Osteocyte (in vitro differentiated cells): Measurements from ENCODE around the gene NRGN. TPM values are rescaled to one million over a fixed set of nuclear protein-coding genes. Genes with fewer than 3 reads are reported as not detected.

Experiments used
- DNase-seq: peaks from one replicate; pipeline ENCODE4 v3.0.0; 2021; ENCODE audit warnings: mixed read lengths; ENCODE audit not compliant: unreplicated experiment; ENCODE audit errors: extremely low spot score
- H3K27ac Mint-ChIP-seq: one replicate; pipeline ENCODE4 v1.8.0; 2021; ENCODE audit warnings: mild to moderate bottlenecking, mixed read lengths; ENCODE audit not compliant: unreplicated experiment
- H3K27me3 Mint-ChIP-seq: one replicate; pipeline ENCODE4 v1.8.0; 2021; ENCODE audit warnings: mixed read lengths; ENCODE audit not compliant: unreplicated experiment
- H3K36me3 Mint-ChIP-seq: one replicate; pipeline ENCODE4 v1.8.0; 2021; ENCODE audit warnings: mixed read lengths; ENCODE audit not compliant: unreplicated experiment
- H3K4me1 Mint-ChIP-seq: one replicate; pipeline ENCODE4 v1.8.0; 2021; ENCODE audit warnings: mixed read lengths; ENCODE audit not compliant: unreplicated experiment
- H3K4me3 Mint-ChIP-seq: one replicate; pipeline ENCODE4 v1.8.0; 2021; ENCODE audit warnings: mild to moderate bottlenecking, moderate library complexity, mixed read lengths; ENCODE audit not compliant: unreplicated experiment
- H3K9me3 Mint-ChIP-seq: one replicate; pipeline ENCODE4 v1.8.0; 2021; ENCODE audit warnings: mixed read lengths; ENCODE audit not compliant: unreplicated experiment
- total RNA-seq: library from RNA; stranded (reverse); gene quantifications from 2 replicates; pipeline ENCODE4 v1.2.1, GENCODE V29; 2021
- TF ChIP-seq, protein P1 (sequence below): fragments of 200-600 bp; sonication (generic); IDR thresholded peaks from 2 replicates; pipeline ENCODE4 v1.5.0; 2021; ENCODE audit warnings: antibody characterized with exemption, mild to moderate bottlenecking, moderate library complexity

The NRGN gene
- total RNA-seq, 1 donor from 2014 or later: 0.97 TPM

DNA sequence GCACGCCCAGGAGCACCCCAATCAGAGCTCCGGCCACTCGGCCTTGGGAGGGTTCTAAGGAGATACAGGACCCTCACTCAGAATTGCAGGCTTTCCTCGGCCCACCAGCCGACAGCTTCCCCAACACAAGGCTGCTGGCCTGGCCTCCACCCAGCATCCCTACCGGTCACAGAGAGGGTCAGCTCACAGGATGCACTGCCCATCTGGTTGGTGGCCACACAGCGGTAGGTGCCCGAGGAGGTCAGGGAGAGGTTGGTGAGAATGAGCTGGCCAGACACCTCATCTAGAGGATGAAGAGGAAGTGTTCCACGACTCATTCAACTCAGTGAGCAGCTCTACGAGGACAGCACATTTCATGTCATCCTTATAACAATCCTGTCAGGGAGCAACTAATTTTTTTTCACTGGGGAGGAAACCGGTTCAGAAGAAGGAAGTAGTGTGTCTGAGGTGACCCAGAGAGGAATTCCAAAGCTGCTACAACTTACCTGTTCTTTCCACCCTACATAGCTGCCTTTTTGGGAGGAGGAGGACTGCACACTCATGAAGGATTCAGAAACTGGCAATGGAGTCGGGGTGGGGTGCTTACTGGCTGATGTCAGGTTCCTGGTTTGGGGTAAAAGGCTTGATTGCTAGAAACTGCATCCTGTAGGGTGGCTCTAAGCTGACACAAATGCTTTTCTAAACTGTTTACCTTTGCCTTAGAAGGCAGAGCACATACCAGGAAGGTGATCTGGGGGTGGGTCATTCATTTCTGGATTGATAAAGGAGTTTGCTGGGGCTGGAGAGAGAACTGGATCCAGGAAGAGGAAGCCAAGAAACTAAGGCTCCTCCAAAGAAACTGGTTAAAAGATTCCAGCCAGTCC, 9.0 kb downstream of the NRGN start:
- no peak overlapping the region for H3K27ac Mint-ChIP-seq
- DNase-seq: no peak
- H3K4me3 Mint-ChIP-seq: no peak overlapping the region
- no peaks in the 10 kb centered on the region for H3K36me3 Mint-ChIP-seq
- H3K27me3 Mint-ChIP-seq: peaks cover 26% of the 10 kb centered on the region
- H3K9me3 Mint-ChIP-seq: no peaks in the 10 kb centered on the region
- peaks cover 9% of the 10 kb centered on the region for H3K4me1 Mint-ChIP-seq
- TF ChIP-seq, protein P1, sequence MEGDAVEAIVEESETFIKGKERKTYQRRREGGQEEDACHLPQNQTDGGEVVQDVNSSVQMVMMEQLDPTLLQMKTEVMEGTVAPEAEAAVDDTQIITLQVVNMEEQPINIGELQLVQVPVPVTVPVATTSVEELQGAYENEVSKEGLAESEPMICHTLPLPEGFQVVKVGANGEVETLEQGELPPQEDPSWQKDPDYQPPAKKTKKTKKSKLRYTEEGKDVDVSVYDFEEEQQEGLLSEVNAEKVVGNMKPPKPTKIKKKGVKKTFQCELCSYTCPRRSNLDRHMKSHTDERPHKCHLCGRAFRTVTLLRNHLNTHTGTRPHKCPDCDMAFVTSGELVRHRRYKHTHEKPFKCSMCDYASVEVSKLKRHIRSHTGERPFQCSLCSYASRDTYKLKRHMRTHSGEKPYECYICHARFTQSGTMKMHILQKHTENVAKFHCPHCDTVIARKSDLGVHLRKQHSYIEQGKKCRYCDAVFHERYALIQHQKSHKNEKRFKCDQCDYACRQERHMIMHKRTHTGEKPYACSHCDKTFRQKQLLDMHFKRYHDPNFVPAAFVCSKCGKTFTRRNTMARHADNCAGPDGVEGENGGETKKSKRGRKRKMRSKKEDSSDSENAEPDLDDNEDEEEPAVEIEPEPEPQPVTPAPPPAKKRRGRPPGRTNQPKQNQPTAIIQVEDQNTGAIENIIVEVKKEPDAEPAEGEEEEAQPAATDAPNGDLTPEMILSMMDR: no peak

DNA sequence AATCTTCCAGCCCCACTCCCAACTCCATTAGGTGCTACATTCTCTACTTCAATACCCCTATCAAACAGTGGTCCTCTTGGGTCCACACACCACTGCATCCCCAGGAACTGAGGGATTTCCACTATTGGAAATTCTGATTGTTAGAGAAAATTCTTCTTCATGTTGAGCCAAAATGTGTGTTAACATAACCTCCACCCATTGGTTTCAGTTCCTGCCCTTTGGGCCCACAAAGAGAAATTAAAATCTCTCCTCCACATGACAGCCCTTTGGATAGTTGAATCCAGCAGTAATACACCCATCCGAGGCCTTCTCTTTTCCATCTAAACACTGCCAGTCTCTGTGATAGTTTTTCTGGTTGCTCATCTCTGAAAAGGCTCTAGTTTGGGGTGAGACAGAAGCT, 10.2 kb downstream of the NRGN start:
- no peak overlapping the region for H3K4me3 Mint-ChIP-seq
- no peak for DNase-seq
- no peak overlapping the region for H3K27ac Mint-ChIP-seq
- no peaks in the 10 kb centered on the region for H3K9me3 Mint-ChIP-seq
- no peaks in the 10 kb centered on the region for H3K36me3 Mint-ChIP-seq
- TF ChIP-seq, protein P1: no peak
- peaks cover 24% of the 10 kb centered on the region for H3K27me3 Mint-ChIP-seq
- H3K4me1 Mint-ChIP-seq: peaks cover 15% of the 10 kb centered on the region

DNA sequence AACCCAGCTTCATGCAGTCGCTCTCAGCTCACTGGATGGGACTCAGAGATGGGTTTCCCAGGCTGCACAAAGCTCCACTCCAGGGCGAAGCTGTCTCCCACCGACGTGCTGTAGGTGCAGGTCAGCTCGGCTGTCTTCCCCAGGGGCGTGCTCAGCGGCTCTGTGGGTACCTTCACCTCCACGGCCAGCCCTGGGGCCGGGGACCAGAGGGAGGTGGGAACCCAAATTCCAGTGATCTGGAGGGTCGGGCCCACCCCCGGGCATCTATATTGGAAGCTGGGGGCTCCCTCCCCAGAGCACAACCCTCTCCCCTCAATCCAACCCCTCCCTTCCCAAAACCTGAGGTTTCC, 11.6 kb downstream of the NRGN start:
- Mint-ChIP-seq H3K27me3 (peaks cover 19% of the 10 kb centered on the region), H3K9me3 (no peaks in the 10 kb centered on the region), H3K36me3 (no peaks in the 10 kb centered on the region), H3K27ac (no peak overlapping the region), H3K4me1 (peaks cover 12% of the 10 kb centered on the region), H3K4me3 (no peak overlapping the region)
- no peak for DNase-seq
- TF ChIP-seq, protein P1: no peak

DNA sequence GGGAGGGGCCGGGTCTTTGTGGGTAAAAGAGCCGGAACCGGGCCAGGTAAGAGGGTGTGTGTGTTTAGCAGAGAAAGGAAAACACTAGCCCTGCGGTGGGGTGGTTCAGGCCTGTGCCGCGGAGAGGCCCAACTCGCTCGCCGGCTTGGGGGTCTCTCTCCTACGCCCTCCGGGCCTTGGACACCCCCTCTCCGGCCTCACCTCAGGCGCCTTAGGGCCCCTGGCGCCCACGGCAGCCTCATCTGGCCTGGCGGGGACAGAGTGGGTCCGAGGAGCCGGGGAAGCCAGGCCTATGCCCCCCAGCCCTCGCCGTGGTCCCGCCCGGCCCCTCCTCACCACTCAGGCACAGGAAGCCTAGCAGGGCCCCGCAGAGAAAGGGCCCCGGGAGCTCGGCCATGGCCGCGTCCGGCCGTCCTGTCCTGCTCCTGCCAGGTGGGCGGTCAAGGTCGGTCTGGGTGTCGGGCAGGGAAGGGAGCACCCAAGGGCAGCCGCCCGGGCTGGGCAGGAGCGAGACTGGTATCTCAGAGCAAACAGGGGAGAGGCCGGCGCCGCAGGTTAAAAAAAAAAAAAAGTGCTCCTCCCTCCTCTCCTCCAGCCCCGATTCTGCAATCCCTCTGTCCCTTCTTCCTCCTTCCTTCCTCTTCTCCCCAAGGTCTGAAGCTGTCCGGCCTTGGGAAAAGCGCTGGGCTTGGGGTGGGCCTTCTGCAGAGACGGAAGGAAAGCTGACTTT, 12.2 kb downstream of the NRGN start, which contains the start of gene VSIG2:
Gene VSIG2, minus strand, starts transcription at position 515 of the 730 bp plus-strand sequence. Its CDS starts 118 bp downstream, at position 397.
- H3K27me3 Mint-ChIP-seq: peaks cover 14% of the 10 kb centered on the region
- no peak for DNase-seq
- no peaks in the 10 kb centered on the region for H3K36me3 Mint-ChIP-seq
- TF ChIP-seq, protein P1: no peak
- peaks cover 8% of the 10 kb centered on the region for H3K4me1 Mint-ChIP-seq
- no peak within 1 kb of the TSS for H3K4me3 Mint-ChIP-seq
- no peak within 1 kb of the TSS for H3K27ac Mint-ChIP-seq
- H3K9me3 Mint-ChIP-seq: no peaks in the 10 kb centered on the region
